ENCODE results near the gene LRTM2.
"Not testable (repeated sequence)": the region's sequence is repeated elsewhere in the genome, so short reads cannot be mapped to it uniquely, and the experiment has no call there.

LRTM2 gene

GRCh38 chr12:1812650-1813302, 7.6 kb upstream of the LRTM2 start:
- peak; percentile 90 for DNase-seq

DNA sequence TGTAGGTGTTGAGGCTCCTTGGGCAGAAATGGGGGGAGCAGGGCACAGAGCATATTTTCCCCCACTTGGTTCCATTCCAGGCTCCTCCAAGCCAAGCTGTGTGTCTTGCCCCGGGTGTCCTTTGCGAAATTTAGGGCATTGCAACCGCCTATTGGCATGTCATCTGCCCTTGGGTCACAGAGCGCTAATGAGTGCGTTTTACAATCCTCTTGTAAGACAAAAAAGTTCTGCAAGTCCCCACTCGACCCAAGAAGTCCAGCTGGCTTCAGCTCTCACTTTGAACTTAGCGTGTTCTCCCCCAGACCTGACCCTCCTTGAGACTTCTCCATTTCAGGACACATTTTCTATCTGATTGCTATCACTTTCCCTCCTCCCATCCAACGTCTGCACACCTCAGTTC, 6.1 kb upstream of the LRTM2 start:
- DNase-seq, result peak; percentile 23

DNA sequence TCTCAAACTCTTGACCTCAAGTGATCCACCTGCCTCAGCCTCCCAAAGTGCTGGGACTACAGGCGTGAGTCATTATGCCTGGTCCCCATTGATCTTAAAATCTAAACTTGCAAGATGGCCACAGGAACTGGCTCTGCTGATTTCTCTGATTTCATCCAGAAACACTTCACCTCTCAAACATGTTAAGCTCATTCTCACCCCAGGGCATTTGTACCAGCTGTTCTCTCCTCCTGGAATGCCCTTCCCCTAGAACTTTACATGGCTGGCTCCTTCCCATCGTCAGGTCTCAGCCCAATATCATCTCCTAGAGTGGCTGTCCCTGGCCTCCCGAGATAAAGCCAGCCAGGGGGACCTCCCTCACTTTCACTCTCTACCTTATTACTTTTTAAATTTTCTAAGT, 5.3 kb upstream of the LRTM2 start:
- DNase-seq, result no peak

DNA sequence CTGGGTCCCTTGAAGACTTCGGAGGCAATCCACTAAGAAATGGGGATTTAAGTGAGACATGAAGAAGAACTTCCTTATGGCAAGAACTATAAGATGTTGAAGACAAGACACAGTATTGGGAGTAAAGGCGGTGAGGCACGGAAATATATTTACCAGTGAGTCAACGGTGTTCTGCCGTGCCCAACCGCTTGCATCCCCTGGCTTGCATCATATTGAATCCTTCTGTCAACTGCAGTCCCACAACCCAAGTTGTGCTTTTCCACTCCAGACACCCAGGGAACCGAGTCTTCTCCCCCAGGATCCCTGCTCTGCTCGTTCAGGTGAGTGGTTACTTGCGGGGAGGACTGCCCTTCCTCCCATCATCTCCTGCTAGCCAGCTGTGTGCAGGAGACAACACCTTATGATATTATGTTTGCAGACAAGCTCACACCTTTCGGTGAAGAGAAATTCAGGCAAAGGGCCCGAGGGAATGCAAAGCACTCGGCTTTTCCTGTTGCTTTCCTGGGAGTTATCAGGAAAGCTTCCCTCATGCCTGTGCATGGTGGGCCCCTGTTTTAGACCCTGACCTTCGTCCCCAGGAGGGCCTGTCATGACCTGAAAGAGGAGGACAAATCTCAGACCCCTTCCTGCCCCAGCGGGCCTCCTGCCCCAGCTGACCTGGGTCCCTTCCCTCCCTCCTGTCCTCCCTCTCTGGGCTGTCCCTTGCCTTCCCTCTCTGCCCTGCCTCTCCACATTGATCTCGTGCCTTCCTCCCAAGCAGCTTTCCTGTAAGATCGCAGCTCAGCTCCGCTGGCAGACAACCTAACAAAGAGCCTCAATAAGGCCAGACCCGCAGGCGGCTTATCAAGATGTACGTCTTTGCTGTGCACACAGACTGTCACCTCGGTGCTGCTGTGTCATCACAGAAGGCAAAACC, 4.3 kb upstream of the LRTM2 start:
- peak; percentile 15 for DNase-seq

DNA sequence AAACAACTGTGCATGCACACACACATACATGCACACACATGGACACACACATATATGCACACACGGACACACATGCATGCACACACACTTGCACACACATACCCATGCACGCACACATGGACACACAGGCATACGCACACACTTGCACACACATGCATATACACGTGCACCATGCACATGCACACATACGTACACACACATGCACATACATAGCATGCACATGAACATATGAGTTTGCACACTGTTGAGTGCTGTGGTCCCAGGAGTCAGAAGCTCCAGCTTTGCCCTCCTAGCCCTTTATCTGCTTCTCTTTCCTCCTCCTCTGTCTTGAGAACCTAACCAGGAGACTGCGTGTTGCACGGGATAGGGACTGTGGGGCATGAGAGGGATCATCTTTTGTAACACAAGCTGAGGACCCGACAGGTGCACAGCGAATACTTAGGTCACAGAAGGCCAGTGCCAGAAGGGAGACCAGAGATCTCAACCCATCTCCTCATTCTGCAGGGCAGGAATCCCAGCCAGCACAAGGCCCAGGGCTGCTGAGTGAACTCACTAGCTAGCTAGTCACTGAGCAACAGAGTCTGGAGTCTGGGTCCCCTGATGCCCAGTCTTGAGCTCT, 3.5 kb upstream of the LRTM2 start:
- DNase-seq, result no peak

DNA sequence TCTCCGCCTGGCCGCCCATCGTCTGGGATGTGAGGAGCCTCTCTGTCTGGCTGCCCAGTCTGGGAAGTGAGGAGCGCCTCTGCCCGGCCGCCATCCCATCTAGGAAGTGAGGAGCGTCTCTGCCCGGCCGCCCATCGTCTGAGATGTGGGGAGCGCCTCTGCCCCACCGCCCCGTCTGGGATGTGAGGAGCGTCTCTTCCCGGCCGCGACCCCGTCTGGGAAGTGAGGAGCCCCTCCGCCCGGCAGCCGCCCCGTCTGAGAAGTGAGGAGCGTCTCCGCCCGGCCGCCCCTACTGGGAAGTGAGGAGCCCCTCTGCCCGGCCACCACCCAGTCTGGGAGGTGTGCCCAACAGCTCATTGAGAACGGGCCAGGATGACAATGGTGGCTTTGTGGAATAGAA, 2.4 kb upstream of the LRTM2 start:
- DNase-seq, result not testable (repeated sequence)

DNA sequence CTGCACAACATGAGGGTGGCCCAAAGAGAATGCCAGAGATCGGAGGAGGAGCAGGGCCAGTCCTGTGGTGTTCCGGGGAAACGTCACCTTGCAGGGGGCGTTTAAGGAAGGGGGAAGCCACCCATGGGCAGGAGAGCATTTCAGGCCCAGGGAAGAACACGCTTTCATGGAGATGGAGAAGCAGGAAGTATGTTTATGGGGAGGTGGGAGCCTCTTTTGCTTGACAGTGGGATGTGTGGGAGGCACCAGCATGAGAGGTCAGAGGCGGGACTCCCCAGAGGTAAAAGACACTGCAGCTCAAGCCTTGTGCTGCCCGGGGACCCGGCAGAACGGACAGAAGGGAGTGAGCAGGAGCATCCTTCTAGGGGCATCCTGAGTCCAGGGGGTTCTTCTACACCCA, 1.3 kb upstream of the LRTM2 start:
- no peak for DNase-seq

- no peak for DNase-seq
These were observed 794 bp upstream of the LRTM2 start for GRCh38 chr12:1819571-1819970.

DNA sequence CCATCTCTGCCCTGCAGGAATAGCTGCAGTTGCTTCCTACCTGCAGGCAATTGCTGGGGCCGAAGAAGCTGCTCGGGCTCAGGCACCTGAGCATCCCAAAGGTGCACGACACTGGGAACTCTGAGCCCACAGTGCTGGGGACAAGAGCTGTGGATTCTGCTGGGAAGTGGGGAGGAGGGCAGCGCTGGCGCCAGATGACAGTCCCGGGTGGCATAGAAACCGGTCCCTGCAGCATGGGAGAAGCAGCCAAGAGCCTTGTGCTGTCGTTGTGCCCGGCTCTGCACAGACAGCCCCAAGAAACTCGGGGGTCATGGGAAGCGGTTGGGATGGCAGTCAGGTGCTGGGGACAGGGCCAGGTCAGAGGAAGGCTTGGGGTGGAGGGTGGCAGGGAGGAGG, 529 bp downstream of the LRTM2 start:
- no peak for DNase-seq

DNA sequence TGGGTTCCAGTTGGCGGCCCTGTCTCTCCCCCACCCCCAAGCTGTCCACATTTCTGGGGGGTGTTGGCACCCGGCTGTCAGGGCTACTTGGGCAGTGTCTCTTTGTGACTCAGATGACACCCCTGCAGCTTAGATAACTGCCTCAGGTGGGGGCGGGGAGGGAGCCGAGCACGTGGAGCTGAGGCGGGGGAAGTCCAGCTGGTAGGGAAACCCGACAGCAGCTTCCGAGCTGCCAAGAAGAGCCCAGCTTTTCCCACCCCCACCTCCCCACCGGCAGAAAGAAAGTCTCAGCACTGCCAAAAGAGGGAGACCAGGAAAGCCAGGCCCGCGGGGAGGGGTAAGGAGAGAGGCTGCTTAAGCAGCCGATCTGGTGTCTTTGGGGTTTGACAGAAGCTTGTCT, 1.4 kb downstream of the LRTM2 start:
- DNase-seq, result peak; percentile 12

DNA sequence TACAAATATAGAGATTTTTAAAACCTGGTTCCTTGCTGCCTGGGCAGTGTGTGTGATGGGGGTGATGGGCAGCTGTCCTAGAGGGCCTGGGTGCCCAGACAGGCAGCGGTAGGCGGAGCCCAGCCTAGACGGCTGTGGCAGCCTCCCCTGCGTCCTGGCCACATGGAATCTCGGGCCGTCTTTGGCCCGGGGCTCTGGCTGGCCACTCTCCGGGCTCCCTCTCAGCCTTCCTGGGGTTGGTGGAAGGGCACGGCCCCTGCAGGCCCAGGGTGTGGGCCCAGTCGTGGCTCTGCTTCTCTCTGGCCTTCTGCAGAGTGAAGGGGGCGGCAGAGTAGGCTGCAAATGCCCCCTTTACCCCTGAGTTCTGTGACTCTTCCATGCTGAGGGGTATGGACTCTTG, 2.3 kb downstream of the LRTM2 start:
- no peak for DNase-seq

GRCh38 chr12:1823237-1823636, 2.9 kb downstream of the LRTM2 start:
- DNase-seq, result no peak

DNA sequence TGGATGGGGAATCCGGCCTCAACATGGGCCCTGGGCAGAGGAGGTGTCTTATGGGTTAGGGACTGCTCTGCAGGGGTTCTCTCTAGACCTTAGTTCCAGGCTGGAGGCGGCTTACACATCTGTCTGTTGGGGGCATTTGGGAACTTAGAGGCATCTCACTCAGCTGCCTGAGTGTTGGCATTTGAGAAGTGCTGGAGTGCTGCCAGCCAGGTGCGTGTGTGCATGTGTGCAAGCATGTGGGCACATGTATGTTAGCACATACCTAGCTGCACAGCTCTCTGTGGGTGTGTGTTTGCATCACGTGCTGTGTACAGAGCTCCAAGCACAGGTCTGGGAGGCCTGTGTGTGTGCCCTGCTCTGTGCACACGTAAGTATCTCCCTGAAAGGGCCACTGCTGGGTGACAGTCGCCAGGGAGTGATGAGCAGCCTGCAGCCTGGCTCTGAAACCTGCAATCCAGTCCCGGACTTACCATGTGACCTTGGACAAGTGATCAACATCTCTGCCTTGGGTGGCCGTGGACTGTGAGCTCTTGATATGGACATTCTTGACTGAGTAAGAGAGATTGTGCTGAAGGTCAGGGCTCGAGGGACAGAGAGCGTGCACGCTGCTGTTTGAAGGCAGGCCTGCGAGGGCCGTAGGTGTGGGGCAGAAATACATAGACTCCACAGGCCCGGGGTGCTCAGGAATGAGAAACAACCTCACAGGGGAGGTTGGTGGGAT, 5.2 kb downstream of the LRTM2 start:
- DNase-seq, result no peak

DNA sequence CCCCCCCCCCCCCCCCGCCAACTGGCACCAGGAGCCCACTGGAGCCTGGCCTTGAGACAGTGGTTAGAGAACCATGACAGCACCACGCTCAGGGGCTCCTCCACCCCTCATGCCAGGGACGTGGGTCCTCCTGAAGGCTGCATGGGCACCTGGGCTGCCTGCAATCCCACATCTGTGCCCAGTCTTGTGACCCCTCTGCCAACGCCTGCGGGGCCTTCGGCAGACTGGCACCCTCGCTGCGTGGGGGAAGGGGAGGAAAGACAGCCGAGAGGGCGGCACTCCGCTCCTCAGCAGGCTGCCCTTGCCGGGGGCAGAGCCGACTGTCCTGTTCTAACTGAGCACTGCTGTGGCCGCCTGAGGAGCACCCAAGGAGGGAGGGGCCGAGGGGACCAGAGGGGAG, 6.0 kb downstream of the LRTM2 start:
- no peak for DNase-seq

GRCh38 chr12:1826867-1827705, 6.7 kb downstream of the LRTM2 start:
- no peak for DNase-seq

GRCh38 chr12:1827826-1828805, 7.8 kb downstream of the LRTM2 start:
- DNase-seq, result no peak

GRCh38 chr12:1828856-1829255, 8.5 kb downstream of the LRTM2 start:
- DNase-seq, result no peak

DNA sequence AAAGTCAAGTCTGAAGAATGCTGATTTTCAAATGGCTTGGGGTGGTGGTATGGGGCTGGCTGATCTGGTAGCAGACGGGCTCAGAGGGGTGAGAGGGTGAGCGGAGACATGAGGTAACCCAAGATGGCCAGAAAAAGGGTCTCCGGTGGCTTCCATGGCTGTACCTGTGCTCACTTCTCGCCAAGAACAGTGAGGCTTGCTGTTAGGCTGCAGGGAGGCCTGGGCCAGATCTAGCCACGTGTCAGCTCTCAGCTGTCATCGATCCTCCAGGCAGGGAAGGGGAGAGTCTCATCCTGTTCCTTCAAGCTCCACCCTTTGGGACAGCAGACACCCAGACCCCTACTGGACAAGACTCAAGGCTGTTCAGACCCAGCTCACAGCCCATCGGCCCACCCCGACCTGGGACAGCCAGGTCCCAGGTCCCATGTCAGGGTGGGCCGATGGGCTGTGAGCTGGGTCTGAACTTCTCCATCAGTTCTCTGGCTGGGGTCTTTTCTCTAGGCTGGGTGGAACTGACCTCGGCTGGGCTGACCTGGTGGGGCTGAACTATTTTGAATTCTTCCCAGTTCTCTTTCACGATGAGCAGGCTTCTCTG, 9.0 kb downstream of the LRTM2 start:
- DNase-seq, result no peak

DNA sequence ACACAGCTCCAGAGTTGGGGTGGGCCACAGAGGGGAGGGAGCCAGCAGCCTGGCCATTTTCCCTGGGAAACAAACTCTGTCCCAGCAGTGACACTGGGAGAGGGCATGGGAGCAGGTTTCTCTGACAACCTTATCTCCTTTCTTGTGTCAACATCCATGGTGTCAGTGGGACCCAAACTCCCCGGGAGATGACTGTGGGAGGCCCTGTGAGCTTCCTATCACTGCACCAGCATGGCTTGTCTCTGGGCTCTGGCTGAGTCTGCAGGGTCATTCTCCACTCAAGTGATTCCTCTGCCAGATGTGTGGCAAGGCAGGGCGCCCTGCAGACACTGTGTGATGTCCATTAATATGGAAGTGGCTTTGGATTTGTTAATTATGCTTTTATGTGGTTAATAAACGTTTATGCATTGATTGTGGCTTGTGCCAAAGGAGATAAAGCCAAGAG, 10.1 kb downstream of the LRTM2 start:
- DNase-seq, result no peak
